DMS53 treated with DMSO at 0.1 percent for 48 hours (cell line): ENCODE results near the gene PRR20A.
"Not testable (repeated sequence)": the region's sequence is repeated elsewhere in the genome, so short reads cannot be mapped to it uniquely, and the experiment has no call there.

Experiments
- DNase-seq: peaks from one replicate; lab custom pipeline; 2025; ENCODE audit not compliant: unreplicated experiment; lab: John Stamatoyannopoulos, UW

PRR20A gene

DNA sequence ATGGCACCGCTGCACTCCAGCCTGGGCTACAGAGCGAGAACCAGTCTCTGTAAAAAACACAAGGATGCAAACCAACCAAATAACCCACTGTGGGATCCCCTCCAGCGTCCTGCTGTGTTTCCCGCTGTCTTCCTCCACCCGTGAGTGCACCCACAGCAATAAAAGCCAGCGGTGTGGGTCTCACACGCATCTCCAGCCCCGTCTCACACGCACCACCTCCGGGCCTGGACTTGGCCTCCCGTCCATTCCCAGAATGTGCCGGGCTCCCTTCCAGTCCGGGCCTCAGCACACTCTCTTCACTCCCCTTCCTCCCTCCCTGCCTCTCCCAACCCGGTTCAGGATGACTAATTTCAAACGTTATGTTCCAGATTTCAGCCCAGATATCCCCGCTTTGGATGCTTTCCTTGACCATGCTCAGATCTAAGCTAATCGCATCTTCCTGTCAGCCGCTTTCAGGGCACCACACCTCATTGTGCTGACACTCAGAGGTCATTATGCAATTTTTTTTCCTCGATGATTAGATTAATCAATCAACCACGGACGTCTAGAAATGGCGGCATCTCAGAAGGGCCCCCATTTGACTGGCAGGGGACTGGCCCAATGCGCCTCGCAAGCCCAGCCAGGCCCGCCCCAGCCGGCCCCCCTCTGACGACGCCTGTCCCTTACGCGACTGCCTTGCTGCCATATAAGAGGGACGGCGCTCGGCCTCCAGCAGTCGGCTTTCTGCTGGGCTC lies at the start of gene PRR20A:
PRR20A (plus strand) TSS at position 684 of the 734 bp plus-strand sequence. CDS start 387 bp downstream, outside the sequence.
- not testable (repeated sequence) for DNase-seq

DNA sequence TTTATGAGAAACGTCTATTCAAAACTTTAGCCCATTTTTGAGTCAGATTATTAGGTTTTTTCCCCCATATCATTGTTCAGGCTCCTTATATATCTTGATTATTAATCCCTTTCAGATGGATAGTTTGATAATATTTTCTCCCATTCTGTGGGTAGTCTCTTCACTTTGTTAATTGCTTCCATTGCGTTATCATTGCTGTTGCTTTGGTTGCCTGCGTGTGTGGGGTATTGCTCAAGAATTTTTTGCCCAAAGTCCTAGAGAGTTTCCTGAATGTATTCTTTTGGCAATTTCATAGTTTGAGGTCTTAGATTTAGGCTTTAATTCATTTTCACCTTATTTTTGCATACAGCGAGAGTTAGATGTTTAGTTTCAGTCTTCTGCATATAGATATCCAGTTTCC lies 25.8 kb upstream of the PRR20A start:
- no peak for DNase-seq

DNA sequence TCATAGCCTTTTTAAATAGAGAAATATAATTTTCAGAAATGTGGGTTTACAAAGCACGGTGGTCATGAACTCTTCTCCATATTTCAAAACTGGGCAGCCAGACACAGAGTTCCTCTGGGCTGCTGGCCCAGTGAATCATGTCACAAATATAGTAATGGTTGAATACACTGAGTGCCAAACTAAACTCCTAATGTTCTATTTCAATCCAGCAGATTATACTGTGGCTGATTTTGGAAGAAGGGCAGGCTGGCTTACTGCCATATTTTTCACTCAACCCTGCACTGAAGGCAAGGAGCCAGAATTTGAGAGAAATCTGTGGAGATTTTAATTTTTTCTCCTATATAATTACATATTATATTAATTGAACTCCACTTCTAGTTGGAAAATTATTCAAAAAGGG lies 17.0 kb upstream of the PRR20A start:
- no peak for DNase-seq

DNA sequence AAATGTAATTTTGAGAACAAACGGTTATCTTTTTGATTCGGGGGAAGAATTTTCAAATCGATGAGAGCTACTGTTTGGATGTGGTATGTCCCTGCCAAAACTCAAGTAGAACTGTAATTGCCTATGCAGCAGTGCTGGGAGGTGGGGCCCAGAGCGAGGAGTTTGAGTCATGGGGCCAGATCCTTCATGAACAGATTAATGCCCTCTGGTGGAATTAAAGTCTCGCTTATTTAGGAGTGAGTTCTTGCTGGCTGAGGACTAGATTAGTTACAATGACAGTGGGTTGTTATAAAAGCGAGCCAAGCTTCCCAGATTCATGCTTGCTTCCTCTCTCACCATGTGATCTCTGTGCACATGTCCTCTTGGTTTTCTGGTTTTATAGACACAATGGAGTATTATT lies 11.8 kb upstream of the PRR20A start:
- no peak for DNase-seq

DNA sequence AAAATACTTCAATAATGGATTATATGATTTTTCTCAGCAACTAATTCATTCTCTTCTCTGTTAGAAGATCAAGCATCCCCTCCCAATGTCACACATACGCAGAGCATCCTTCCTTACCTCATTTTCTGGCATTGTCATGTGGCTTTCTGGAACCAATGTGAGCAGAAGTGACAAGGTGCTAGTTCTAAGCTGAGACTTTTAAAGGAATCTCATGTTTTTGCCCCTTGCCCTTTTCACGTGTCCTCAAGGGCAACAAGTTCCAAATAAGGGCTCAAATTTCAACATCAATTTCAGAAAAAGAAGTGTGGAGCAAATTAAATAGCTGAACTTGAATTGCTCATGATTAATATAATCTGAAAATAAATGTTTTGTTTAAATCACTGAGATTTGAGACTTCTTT lies 4.6 kb upstream of the PRR20A start:
- no peak for DNase-seq

DNA sequence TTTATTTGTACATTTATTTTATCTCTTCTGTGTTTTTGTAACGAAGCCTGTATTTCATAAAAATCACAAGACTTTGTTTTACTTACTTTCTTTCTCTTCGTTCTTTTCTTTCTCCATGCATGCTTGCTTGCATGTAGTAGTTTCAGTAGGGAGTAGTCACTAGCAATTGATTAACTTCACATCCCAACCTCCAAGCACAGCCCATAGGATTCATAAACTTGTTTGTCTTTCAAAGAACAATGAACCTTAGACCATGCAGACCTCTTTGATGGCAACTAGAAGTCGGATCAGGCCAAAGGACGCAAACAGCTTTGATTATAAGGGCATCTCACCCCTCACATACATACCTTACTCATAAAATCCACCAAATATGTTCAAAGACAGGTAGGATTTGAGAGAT lies 3.1 kb upstream of the PRR20A start:
- DNase-seq: no peak

DNA sequence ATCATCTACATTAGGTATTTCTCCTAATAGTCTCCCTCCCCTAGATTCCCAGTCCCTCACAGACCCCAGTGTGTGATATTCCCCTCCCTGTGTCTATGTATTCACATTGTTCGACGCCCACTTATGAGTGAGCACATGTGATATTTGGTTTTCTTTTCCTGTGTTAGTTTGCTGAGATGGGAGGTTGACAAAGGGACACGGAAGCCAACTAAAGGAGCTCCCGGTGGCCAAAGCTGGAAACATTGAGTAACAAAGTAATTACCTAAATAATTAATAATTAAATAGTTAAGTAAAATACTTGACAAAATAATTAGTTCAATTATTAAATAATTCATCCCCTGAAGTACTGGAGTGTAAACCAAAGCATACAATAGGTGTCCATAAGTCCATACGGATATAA lies 1.7 kb upstream of the PRR20A start:
- DNase-seq: no peak

DNA sequence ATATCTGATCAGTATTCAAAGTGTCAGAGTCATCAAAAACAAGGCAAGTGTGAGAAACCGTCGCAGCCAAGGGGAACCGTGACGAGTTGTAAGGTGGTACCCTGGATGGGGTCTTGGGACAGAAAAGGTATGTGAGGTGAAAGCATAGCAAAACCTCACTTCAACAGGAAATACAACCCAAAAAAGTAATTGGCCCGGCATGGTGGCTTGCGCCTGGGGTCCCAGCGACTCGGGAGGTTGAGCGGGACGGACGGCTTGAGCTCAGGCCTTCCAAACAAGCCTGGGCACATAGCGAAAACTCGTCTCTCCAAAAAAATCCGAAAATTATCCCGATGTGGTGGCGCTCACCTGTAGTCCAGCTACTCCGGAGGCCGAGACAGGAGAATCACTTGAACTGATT lies 937 bp upstream of the PRR20A start:
- DNase-seq: not testable (repeated sequence)

DNA sequence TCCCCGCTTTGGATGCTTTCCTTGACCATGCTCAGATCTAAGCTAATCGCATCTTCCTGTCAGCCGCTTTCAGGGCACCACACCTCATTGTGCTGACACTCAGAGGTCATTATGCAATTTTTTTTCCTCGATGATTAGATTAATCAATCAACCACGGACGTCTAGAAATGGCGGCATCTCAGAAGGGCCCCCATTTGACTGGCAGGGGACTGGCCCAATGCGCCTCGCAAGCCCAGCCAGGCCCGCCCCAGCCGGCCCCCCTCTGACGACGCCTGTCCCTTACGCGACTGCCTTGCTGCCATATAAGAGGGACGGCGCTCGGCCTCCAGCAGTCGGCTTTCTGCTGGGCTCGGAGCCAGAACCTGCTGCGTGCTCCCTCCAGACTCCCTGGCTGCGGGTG lies 6.5 kb downstream of the PRR20A start, which contains the start of gene PRR20B:
PRR20B (plus strand) TSS at position 301 of the 400 bp plus-strand sequence. CDS start 387 bp downstream, outside the sequence.
- DNase-seq: not testable (repeated sequence)

DNA sequence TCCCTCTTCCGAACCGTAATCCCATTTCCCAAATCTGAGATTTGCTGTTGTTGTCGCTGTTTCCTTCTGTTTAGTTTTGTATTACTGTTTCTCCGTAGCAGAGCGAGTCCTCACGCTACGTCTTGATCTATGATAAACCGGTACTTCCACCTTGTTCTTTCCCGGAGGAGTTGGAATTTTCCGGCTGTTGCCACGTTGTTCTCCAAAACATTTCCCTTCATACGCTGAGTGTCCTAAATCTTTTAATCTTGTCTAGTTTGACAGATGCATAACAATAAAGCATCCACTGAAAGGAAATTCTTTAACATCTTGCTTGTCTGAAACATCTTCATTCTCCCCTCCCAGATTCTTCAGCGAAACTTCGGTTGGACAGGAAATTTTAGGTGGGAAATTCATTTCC lies 7.4 kb downstream of the PRR20A start:
- DNase-seq: not testable (repeated sequence)

DNA sequence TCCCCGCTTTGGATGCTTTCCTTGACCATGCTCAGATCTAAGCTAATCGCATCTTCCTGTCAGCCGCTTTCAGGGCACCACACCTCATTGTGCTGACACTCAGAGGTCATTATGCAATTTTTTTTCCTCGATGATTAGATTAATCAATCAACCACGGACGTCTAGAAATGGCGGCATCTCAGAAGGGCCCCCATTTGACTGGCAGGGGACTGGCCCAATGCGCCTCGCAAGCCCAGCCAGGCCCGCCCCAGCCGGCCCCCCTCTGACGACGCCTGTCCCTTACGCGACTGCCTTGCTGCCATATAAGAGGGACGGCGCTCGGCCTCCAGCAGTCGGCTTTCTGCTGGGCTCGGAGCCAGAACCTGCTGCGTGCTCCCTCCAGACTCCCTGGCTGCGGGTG lies 13.0 kb downstream of the PRR20A start, which contains the start of gene PRR20C:
PRR20C (plus strand) TSS at position 301 of the 400 bp plus-strand sequence. CDS start 387 bp downstream, outside the sequence.
- DNase-seq: not testable (repeated sequence)

DNA sequence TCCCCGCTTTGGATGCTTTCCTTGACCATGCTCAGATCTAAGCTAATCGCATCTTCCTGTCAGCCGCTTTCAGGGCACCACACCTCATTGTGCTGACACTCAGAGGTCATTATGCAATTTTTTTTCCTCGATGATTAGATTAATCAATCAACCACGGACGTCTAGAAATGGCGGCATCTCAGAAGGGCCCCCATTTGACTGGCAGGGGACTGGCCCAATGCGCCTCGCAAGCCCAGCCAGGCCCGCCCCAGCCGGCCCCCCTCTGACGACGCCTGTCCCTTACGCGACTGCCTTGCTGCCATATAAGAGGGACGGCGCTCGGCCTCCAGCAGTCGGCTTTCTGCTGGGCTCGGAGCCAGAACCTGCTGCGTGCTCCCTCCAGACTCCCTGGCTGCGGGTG lies 19.6 kb downstream of the PRR20A start, which contains the start of gene PRR20D:
PRR20D (plus strand) TSS at position 301 of the 400 bp plus-strand sequence. CDS start 387 bp downstream, outside the sequence.
- not testable (repeated sequence) for DNase-seq

DNA sequence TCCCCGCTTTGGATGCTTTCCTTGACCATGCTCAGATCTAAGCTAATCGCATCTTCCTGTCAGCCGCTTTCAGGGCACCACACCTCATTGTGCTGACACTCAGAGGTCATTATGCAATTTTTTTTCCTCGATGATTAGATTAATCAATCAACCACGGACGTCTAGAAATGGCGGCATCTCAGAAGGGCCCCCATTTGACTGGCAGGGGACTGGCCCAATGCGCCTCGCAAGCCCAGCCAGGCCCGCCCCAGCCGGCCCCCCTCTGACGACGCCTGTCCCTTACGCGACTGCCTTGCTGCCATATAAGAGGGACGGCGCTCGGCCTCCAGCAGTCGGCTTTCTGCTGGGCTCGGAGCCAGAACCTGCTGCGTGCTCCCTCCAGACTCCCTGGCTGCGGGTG lies 26.2 kb downstream of the PRR20A start, which contains the start of gene PRR20E:
PRR20E (plus strand) TSS at position 301 of the 400 bp plus-strand sequence. CDS start 387 bp downstream, outside the sequence.
- not testable (repeated sequence) for DNase-seq

DNA sequence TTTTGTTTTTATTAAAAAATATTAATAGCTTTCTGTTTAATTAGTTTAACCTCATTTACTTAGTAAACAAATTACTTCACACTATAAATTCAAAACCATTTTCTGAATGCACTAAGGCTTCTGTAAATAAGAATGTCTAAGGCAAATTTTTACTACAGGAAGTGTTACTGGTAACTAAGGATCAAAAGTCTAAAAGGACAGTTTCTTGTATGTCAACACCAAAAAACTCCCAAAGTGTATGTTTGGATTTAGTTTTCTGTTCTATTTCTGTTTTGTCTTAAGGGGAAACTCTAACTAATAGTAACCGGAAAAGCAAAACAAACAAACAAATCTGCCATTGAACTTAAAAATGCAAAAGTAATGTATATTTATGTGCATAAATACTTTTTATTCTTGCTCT lies 50.9 kb downstream of the PRR20A start:
- no peak for DNase-seq
